Smooth muscle cell (in vitro differentiated cells): ENCODE data around the gene NOC4L. TPM values are rescaled to one million over a fixed set of nuclear protein-coding genes. Genes with fewer than 3 reads are reported as not detected.

Experiments used
- DNase-seq: peaks from one replicate; lab custom pipeline; 2025; ENCODE audit not compliant: unreplicated experiment; lab: John Stamatoyannopoulos, UW
- H2AFZ ChIP-seq: fragments of 200-600 bp; sonication (generic); 2 replicates; pipeline ENCODE4 v1.6.0; 2016; ENCODE audit warnings: antibody characterized with exemption, low read depth, mild to moderate bottlenecking
- H3F3A ChIP-seq: fragments of 200-600 bp; sonication (generic); 2 replicates; pipeline ENCODE4 v1.6.0; 2017; ENCODE audit warnings: antibody characterized with exemption, low read depth
- H3K27ac ChIP-seq: fragments of 200-600 bp; sonication (generic); 2 replicates; pipeline ENCODE4 v1.5.1; 2016; ENCODE audit warnings: low read depth, mild to moderate bottlenecking
- H3K27me3 ChIP-seq: fragments of 200-600 bp; sonication (generic); 2 replicates; pipeline ENCODE4 v1.6.1; 2016; ENCODE audit warnings: low read depth, mild to moderate bottlenecking
- H3K36me3 ChIP-seq: fragments of 200-600 bp; sonication (generic); 2 replicates; pipeline ENCODE4 v1.5.1; 2016; ENCODE audit warnings: low read depth
- H3K4me1 ChIP-seq: fragments of 200-600 bp; sonication (generic); 2 replicates; pipeline ENCODE4 v1.5.1; 2016; ENCODE audit warnings: low read depth
- H3K4me2 ChIP-seq: fragments of 200-600 bp; sonication (generic); 2 replicates; pipeline ENCODE4 v1.6.0; 2016; ENCODE audit warnings: mild to moderate bottlenecking
- H3K4me3 ChIP-seq: fragments of 200-600 bp; sonication (generic); 2 replicates; pipeline ENCODE4 v1.5.1; 2016; ENCODE audit warnings: mild to moderate bottlenecking
- H3K79me2 ChIP-seq: fragments of 200-600 bp; sonication (generic); 2 replicates; pipeline ENCODE4 v1.6.0; 2016; ENCODE audit warnings: low read depth, mild to moderate bottlenecking
- H3K9ac ChIP-seq: fragments of 200-600 bp; sonication (generic); 2 replicates; pipeline ENCODE4 v1.6.0; 2016; ENCODE audit warnings: low read depth
- H3K9me3 ChIP-seq: fragments of 200-600 bp; sonication (generic); replicated peaks from 2 replicates; pipeline ENCODE4 v1.5.1; 2016; ENCODE audit warnings: low read depth
- H4K20me1 ChIP-seq: fragments of 200-600 bp; sonication (generic); 2 replicates; pipeline ENCODE4 v1.6.0; 2016; ENCODE audit warnings: low read depth
- CTCF ChIP-seq: fragments of 200-600 bp; sonication (generic); IDR thresholded peaks from 2 replicates; pipeline ENCODE4 v1.5.1; 2017; ENCODE audit warnings: borderline replicate concordance, mild to moderate bottlenecking, antibody characterized with exemption; ENCODE audit not compliant: insufficient read depth, poor library complexity, severe bottlenecking
- WGBS: methylation state at CpG from one replicate; pipeline ENCODE4 v1.1.7; 2016; ENCODE audit warnings: low lambda C conversion rate; 5-methylcytosine and 5-hydroxymethylcytosine counted together
- polyA plus RNA-seq: library from polyadenylated mRNA; unstranded; fragments of >200 nt; fragmentation: Nextera tagmentation; extraction: Ambion mirVana; gene quantifications from 2 replicates; pipeline ENCODE4 v1.2.1, GENCODE V29; 2016
- total RNA-seq: library from RNA; depleted of rRNA; stranded (reverse); fragments of >200 nt; gene quantifications from 2 replicates; pipeline ENCODE4 v1.2.3, GENCODE V29; 2014

The NOC4L gene
- total and polyA plus RNA-seq, 2 experiments from 2014 or later: 9.8 to 39.9 TPM

- no peak for DNase-seq
- no peak for TF ChIP-seq CTCF
- H4K20me1 ChIP-seq: no peaks in the 10 kb centered on the region
- no peaks in the 10 kb centered on the region for H3K27me3 ChIP-seq
- no peak overlapping the region for H3K9ac ChIP-seq
- H3K27ac ChIP-seq: no peak overlapping the region
- no peaks in the 10 kb centered on the region for H3F3A ChIP-seq
- H3K9me3 ChIP-seq: no peaks in the 10 kb centered on the region
- no peaks in the 10 kb centered on the region for H3K36me3 ChIP-seq
- no peak overlapping the region for H3K4me2 ChIP-seq
- H2AFZ ChIP-seq: no peak overlapping the region
- H3K4me3 ChIP-seq: no peak overlapping the region
- 98% methylated on average over 50 of the region's 58 CpGs for WGBS
- H3K4me1 ChIP-seq: no peaks in the 10 kb centered on the region
- H3K79me2 ChIP-seq: no peaks in the 10 kb centered on the region
Observed at GRCh38 chr12:132116709-132117557, 27.3 kb upstream of the NOC4L start.

GRCh38 chr12:132117558-132117875, 26.7 kb upstream of the NOC4L start:
- Histone ChIP-seq H3K36me3 (no peaks in the 10 kb centered on the region), H3K4me1 (no peaks in the 10 kb centered on the region), H3K27ac (no peak overlapping the region), H3K79me2 (no peaks in the 10 kb centered on the region), H3K4me2 (no peak overlapping the region), H2AFZ (no peak overlapping the region), H3K9me3 (no peaks in the 10 kb centered on the region), H3K27me3 (no peaks in the 10 kb centered on the region), H3F3A (no peaks in the 10 kb centered on the region), H3K4me3 (no peak overlapping the region), H3K9ac (no peak overlapping the region), H4K20me1 (no peaks in the 10 kb centered on the region)
- WGBS: 98% methylated on average over 10 of the region's 10 CpGs
- TF ChIP-seq CTCF: no peak
- no peak for DNase-seq

GRCh38 chr12:132118876-132119275, 25.4 kb upstream of the NOC4L start:
- Histone ChIP-seq H3K27ac (no peak overlapping the region), H3K36me3 (no peaks in the 10 kb centered on the region), H3K79me2 (no peaks in the 10 kb centered on the region), H3F3A (no peaks in the 10 kb centered on the region), H3K9ac (no peak overlapping the region), H3K4me1 (no peaks in the 10 kb centered on the region), H3K9me3 (no peaks in the 10 kb centered on the region), H3K4me2 (no peak overlapping the region), H3K27me3 (no peaks in the 10 kb centered on the region), H4K20me1 (no peaks in the 10 kb centered on the region), H3K4me3 (no peak overlapping the region), H2AFZ (no peak overlapping the region)
- TF ChIP-seq CTCF: no peak
- DNase-seq: no peak
- WGBS: 95% methylated on average over 22 of the region's 22 CpGs

GRCh38 chr12:132121283-132121682, 23.0 kb upstream of the NOC4L start:
- DNase-seq: no peak
- no peak for TF ChIP-seq CTCF
- H3K79me2 ChIP-seq: no peaks in the 10 kb centered on the region

More at GRCh38 chr12:132121283-132121682, 23.0 kb upstream of the NOC4L start:
- H3K4me1 ChIP-seq: no peaks in the 10 kb centered on the region
- H3K4me3 ChIP-seq: no peak overlapping the region
- H3K27me3 ChIP-seq: no peaks in the 10 kb centered on the region
- peaks cover 9% of the 10 kb centered on the region for H3K36me3 ChIP-seq
- H2AFZ ChIP-seq: no peak overlapping the region
- 98% methylated on average over 14 of the region's 14 CpGs for WGBS
- H3K27ac ChIP-seq: no peak overlapping the region
- no peaks in the 10 kb centered on the region for H3F3A ChIP-seq
- H3K4me2 ChIP-seq: no peak overlapping the region
- H3K9me3 ChIP-seq: no peaks in the 10 kb centered on the region
- no peak overlapping the region for H3K9ac ChIP-seq
- H4K20me1 ChIP-seq: no peaks in the 10 kb centered on the region
